HepG2 (cell line): Measurements from ENCODE around the gene ZNF814. TPM values are rescaled to one million over a fixed set of nuclear protein-coding genes. Genes with fewer than 3 reads are reported as not detected.
"Not testable (repeated sequence)": the region's sequence is repeated elsewhere in the genome, so short reads cannot be mapped to it uniquely, and the experiment has no call there.

Experiments used
- ATAC-seq: fragments of 200-7000 bp; cut with Tn5 transposase; 3 replicates; pipeline ENCODE4 v1.9.1; 2020; ENCODE audit warnings: mild to moderate bottlenecking, moderate library complexity
- BruUV-seq: library from RNA; stranded (reverse); fragments of 400-500 nt; replicated peaks from 2 replicates; lab custom pipeline; 2021; lab: Mats Ljungman, UMichigan
- CTCF ChIA-PET: fragments of 300-600 bp; formaldehyde crosslinking; extraction: SDS; loops from one replicate; lab custom pipeline; 2021; ENCODE audit warnings: low total read pairs, inconsistent platforms, low intra/inter-chr PET ratio; lab: Yijun Ruan, JAX
- POLR2A ChIA-PET: fragments of 350-600 bp; sonication (Branson Sonifier 250); formaldehyde crosslinking; loops from one replicate; lab custom pipeline; 2020; ENCODE audit warnings: antibody characterized with exemption, inconsistent platforms; lab: Yijun Ruan, JAX
- DNase-seq: peaks from one replicate; pipeline ENCODE4 v3.0.0-alpha.2; 2015; ENCODE audit warnings: low spot score
- FAIRE-seq: peaks from 3 replicates; lab custom pipeline; 2011; peaks lifted over from hg19 to GRCh38; lab: Jason Lieb, UNC
- H2AFZ ChIP-seq: one replicate; pipeline ENCODE4 v1.6.1; 2011; ENCODE audit warnings: low read length, inconsistent platforms
- H3K27ac ChIP-seq: fragments of 300-600 bp; 3 replicates; pipeline ENCODE4 v1.8.0; 2011; ENCODE audit warnings: mixed run types, mild to moderate bottlenecking, mixed read lengths, low read length, inconsistent platforms; ENCODE audit not compliant: insufficient read depth; ENCODE audit errors: extremely low read length
- H3K27me3 ChIP-seq, 2 experiments: fragments of 200-600 bp in 1 of 2; 2 replicates in 1 of 2; 3 replicates in 1 of 2; pipeline versions ENCODE4 v1.6.0 to v1.8.0; 2011; ENCODE audit warnings: low read length in 2 of 2, mild to moderate bottlenecking in 2 of 2, moderate library complexity in 2 of 2, inconsistent platforms in 1 of 2; ENCODE audit not compliant: insufficient read depth in 2 of 2, control insufficient read depth in 1 of 2
- H3K36me3 ChIP-seq, 2 experiments: fragments of 200-600 bp in 1 of 2; replicated peaks in 1 of 2; 2 replicates in 1 of 2; 3 replicates in 1 of 2; pipeline versions ENCODE4 v1.5.1 to v1.8.0; 2011; ENCODE audit warnings: low read length in 2 of 2, inconsistent platforms in 1 of 2; ENCODE audit not compliant: insufficient read depth in 2 of 2, control insufficient read depth in 1 of 2
- H3K4me1 ChIP-seq: 2 replicates; pipeline ENCODE4 v1.5.1; 2012; ENCODE audit warnings: low read length, inconsistent platforms; ENCODE audit not compliant: insufficient read depth
- H3K4me2 ChIP-seq: 2 replicates; pipeline ENCODE4 v1.6.0; 2011; ENCODE audit warnings: low read depth, low read length, inconsistent platforms
- H3K4me3 ChIP-seq, 3 experiments: fragments of 200-600 bp in 1 of 3; sonication (generic), shearing (Covaris generic) in 1 of 3; replicated peaks in 1 of 3; 2 replicates each; pipeline ENCODE4 v1.5.1; 2011 to 2016; ENCODE audit warnings: low read length in 3 of 3, inconsistent platforms in 2 of 3, low read depth in 2 of 3, mild to moderate bottlenecking in 2 of 3, control low read depth in 1 of 3, mixed read lengths in 1 of 3; ENCODE audit not compliant: insufficient read depth in 1 of 3
- H3K79me2 ChIP-seq: one replicate; pipeline ENCODE4 v1.6.1; 2011; ENCODE audit warnings: low read length, inconsistent platforms; ENCODE audit not compliant: insufficient read depth
- H3K9ac ChIP-seq: 2 replicates; pipeline ENCODE4 v1.6.0; 2011; ENCODE audit warnings: mild to moderate bottlenecking, low read depth, low read length, inconsistent platforms; ENCODE audit not compliant: insufficient read depth
- H3K9me3 ChIP-seq: 2 replicates; pipeline ENCODE4 v1.5.1; 2012; ENCODE audit warnings: mild to moderate bottlenecking, low read length
- H4K20me1 ChIP-seq: 2 replicates; pipeline ENCODE4 v1.6.0; 2011; ENCODE audit warnings: inconsistent platforms, mild to moderate bottlenecking, low read length, moderate library complexity; ENCODE audit not compliant: insufficient read depth
- NONO ChIP-seq, 2 experiments: fragments of 450-650 bp in 1 of 2; sonication (generic) in 1 of 2; formaldehyde crosslinking in 1 of 2; IDR thresholded peaks in 1 of 2; conservative IDR thresholded peaks in 1 of 2; 2 replicates each; pipeline versions ENCODE4 v1.6.1 to v1.8.0; 2017 to 2022; ENCODE audit warnings: mild to moderate bottlenecking in 1 of 2, missing genetic modification reagents in 1 of 2, moderate library complexity in 1 of 2
- PREB ChIP-seq: sonication (generic); formaldehyde crosslinking; IDR thresholded peaks from 2 replicates; pipeline ENCODE4 v1.4.0; 2020; ENCODE audit warnings: missing genetic modification reagents
- SMAD1 ChIP-seq: sonication (generic); formaldehyde crosslinking; IDR thresholded peaks from 2 replicates; pipeline ENCODE4 v1.4.0; 2020; ENCODE audit warnings: missing genetic modification reagents, low read depth, mild to moderate bottlenecking, borderline replicate concordance
- SRF ChIP-seq: IDR thresholded peaks from 2 replicates; pipeline ENCODE4 v1.6.1; 2011; ENCODE audit warnings: mild to moderate bottlenecking, low read depth, low read length, moderate library complexity
- THAP8 ChIP-seq: sonication (generic); formaldehyde crosslinking; IDR thresholded peaks from 2 replicates; pipeline ENCODE4 v1.5.1; 2020; ENCODE audit warnings: missing genetic modification reagents, mild to moderate bottlenecking, borderline replicate concordance
- ZBTB14 ChIP-seq: sonication (generic); formaldehyde crosslinking; IDR thresholded peaks from 2 replicates; pipeline ENCODE4 v1.4.0; 2020; ENCODE audit warnings: missing genetic modification reagents
- ZNF563 ChIP-seq: sonication (generic); formaldehyde crosslinking; IDR thresholded peaks from 2 replicates; pipeline ENCODE4 v1.8.0; 2022; ENCODE audit warnings: mild to moderate bottlenecking, moderate library complexity, missing genetic modification reagents
- ZNF574 ChIP-seq: sonication (generic); formaldehyde crosslinking; IDR thresholded peaks from 2 replicates; pipeline ENCODE4 v1.4.0; 2020; ENCODE audit warnings: missing genetic modification reagents
- WGBS: methylation state at CpG from one replicate; pipeline ENCODE4 v1.1.6; 2017; ENCODE audit warnings: low lambda C conversion rate; 5-methylcytosine and 5-hydroxymethylcytosine counted together
- in situ Hi-C: cut with HindIII; loops from 2 replicates; pipeline ENCODE4 v1.10.0; 2017; ENCODE audit warnings: low pct_unique_long_range_greater_than_20kb; ENCODE audit not compliant: extremely low pct_ligation_motif_present
- intact Hi-C: fragments of 100-400 bp; cut with micrococcal nuclease; formaldehyde crosslinking; loops from one replicate; pipeline ENCODE4 v1.10.0; 2022; ENCODE audit not compliant: unreplicated experiment
- polyA plus RNA-seq, 8 experiments: library from polyadenylated mRNA; depleted of rRNA in 3 of 8; stranded (reverse) in 7 of 8; unstranded in 1 of 8; fragments of >200 nt; fragmentation: Illumina TruSeq in 4 of 8; extraction: Trizol in 4 of 8; gene quantifications; 2 replicates each; pipeline versions ENCODE4 v1.2.1 to v1.2.3, GENCODE V29; 2011 to 2016; ENCODE audit warnings: low read depth in 4 of 8, missing spikeins in 1 of 8, mixed read lengths in 1 of 8; ENCODE audit not compliant: insufficient read depth in 1 of 8
- total RNA-seq, 5 experiments: library from RNA; depleted of rRNA; stranded (reverse); fragments of >200 nt; fragmentation: Illumina TruSeq; extraction: Trizol; gene quantifications; 2 replicates each; pipeline ENCODE4 v1.2.3, GENCODE V29; 2016; ENCODE audit warnings: low read depth in 1 of 5

ZNF814 gene
- total and polyA plus RNA-seq, 2 of the 13 experiments (the other 11 are each of a cell fraction or from before 2014, with no cell fraction given) = 2.5 to 3.4 TPM

GRCh38 chr19:57890706-57891105, 1.9 kb upstream of the ZNF814 start:
- not testable (repeated sequence) for FAIRE-seq, H3K9ac ChIP-seq

GRCh38 chr19:57888107-57888559, 704 bp downstream of the ZNF814 start:
- DNase-seq = no peak
- no peaks in the 10 kb centered on the region for H3K79me2 ChIP-seq
- no peak overlapping the region for H2AFZ ChIP-seq
- no peaks in the 10 kb centered on the region for H3K27me3 ChIP-seq
- no peak overlapping the region for H3K4me2 ChIP-seq
- H3K9me3 ChIP-seq = no peaks in the 10 kb centered on the region
- in situ Hi-C loops (no loop called here), intact Hi-C loops (no loop called here)
- ChIA-PET CTCF (interaction anchor here (1.2 kb wide), 1 partner anchor 267 kb away, joined by 4 read pairs; no protein-coding TSS in a partner anchor), POLR2A (no interaction called here)
- BruUV-seq = no TSS peak
- no peak overlapping the region for H3K4me3 ChIP-seq
- H3K27ac ChIP-seq = no peak overlapping the region
- no peaks in the 10 kb centered on the region for H3K4me1 ChIP-seq
- no peaks in the 10 kb centered on the region for H4K20me1 ChIP-seq
- H3K36me3 ChIP-seq = no peaks in the 10 kb centered on the region
- 93% methylated on average over 8 of the region's 8 CpGs for WGBS
- no peak overlapping the region for H3K9ac ChIP-seq
- FAIRE-seq = no peak
- no peak for ATAC-seq
- TF ChIP-seq SRF (no peak), THAP8 (CRISPR knock-in tag) (no peak), ZNF563 (no peak), ZBTB14 (CRISPR knock-in tag) (no peak), SMAD1 (no peak), PREB (CRISPR knock-in tag) (no peak), NONO (IDR thresholded peaks at IDR 0.05) (no peak), NONO (CRISPR knock-in tag; conservative IDR thresholded peaks at IDR 0.05) (no peak), ZNF574 (CRISPR knock-in tag) (no peak)

More at GRCh38 chr19:57890706-57891105, 1.9 kb upstream of the ZNF814 start:
- H4K20me1 ChIP-seq, H3K4me2 ChIP-seq, H3K79me2 ChIP-seq, BruUV-seq, POLR2A ChIA-PET, H3K4me1 ChIP-seq, intact Hi-C loops, H2AFZ ChIP-seq, CTCF ChIA-PET, H3K36me3 ChIP-seq, H3K9me3 ChIP-seq, H3K27me3 ChIP-seq, DNase-seq, ATAC-seq, H3K4me3 ChIP-seq, H3K27ac ChIP-seq, in situ Hi-C loops: not testable (repeated sequence)
- WGBS = 72% methylated on average over 3 of the region's 3 CpGs
